Head of caudate nucleus (tissue), 42 donors: Measurements from ENCODE around the gene CRAT.
A peak's percentile ranks its signal among the peaks of the same experiment; 100 is the strongest.

ENCODE experiments used
- DNase-seq, 42 donors: peaks; one replicate each; pipeline versions ENCODE4 v3.0.0 to v3.0.0-alpha.2; 2020 to 2021; ENCODE audit warnings: mixed read lengths in 7 of 42
- intact Hi-C: fragments of 100-400 bp; cut with DNase I; formaldehyde crosslinking; loops from one replicate; pipeline ENCODE4 v1.15.0; 2022

CRAT gene

DNA sequence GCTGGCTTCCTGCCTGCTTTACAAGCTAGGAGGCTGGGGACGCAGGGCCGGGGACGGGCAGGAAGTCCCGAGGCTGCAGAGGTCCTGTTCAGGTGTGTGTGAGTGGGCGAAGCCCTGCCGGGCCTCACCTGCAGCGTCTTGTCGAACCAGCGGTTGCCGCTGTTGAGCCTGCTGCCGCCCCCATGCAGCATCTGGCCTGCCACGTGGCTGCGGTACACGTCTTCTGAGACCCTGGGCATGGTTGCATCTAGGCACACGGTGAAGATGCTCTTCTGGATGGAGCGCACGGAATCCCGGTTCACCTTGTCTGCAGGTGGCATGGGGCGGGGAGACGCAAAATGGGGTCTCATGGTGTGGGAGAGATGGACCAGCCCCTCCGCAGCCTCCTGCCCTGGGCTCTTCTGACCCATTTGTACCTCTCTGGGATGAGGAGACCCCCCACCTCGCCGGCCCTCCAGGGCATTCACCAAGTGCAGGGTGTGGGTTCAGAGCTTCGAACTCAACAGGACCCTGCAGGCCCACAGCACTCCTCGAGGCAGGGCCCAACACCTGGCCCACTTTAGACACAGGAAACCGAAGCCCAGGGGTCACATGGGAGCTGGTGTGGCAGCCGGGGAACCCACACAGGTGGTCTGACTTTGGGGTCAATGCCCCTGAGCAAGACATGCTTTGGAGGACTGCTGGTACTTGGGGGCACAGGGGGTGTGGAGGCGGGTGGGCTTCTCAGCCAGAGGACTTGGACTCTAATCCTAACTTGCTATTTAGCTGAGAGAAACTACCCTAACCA lies 10.0 kb downstream of the CRAT start:
- intact Hi-C loops = no loop called here
- no peak for DNase-seq

DNA sequence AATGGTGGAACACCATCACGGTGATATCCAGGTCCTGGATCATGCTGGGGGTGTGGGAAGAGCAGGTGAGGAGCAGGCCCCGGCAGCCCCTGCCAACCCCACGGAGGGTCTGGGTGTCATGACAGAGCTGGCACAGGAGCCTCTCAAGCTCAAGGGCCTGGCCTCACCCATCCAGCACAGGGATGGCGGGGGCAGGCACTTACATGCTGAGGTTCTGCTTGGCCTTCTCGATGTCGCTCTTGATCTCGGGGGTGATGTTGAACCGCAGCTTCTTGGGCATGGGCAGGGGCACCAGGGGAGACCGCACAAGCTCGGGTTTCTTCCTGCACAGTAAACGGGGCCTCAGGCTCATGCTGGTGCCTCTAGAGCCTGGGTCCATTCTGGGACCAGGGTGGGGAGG lies 12.3 kb downstream of the CRAT start:
- DNase-seq = no peak
- intact Hi-C loops = no loop called here

DNA sequence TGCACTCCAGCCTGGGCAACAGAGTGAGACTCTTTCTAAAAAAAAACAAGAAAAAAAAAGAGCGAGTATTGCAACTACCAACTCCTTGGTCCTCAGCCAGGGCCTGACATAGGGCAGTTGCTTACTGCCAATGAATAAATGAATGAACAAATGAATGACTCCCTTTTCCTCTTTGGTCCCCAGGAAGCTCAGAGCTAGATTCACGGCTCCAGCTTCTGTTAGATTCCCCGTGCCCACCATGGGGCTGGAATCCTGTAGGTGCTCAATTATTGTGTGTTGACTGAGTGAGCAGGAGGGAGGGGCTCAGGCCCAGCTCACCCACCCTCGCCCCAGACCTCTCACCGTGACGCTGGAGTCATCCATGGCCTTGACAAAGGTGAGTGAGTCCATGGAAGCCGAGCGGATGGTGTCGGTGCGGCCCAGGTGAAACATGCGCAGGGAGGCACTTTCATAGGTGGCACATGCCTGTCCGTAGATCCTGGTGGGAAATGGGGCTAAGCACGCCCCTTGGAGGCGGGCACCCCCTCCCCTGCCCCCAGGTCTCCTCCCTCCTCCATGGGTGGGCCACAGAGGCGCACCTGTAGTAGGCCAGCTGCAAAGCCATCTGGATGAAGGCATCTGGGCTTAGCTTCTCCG lies 12.8 kb downstream of the CRAT start:
- intact Hi-C loops = no loop called here
- no peak for DNase-seq

GRCh38 chr9:129095908-129096307 lies 14.7 kb downstream of the CRAT start:
- no peak for DNase-seq
- intact Hi-C loops = no loop called here

- intact Hi-C loops = no loop called here
- DNase-seq = no peak
These were observed 15.4 kb downstream of the CRAT start for GRCh38 chr9:129095170-129095667.

- intact Hi-C loops = no loop called here
- DNase-seq = no peak
These were observed 16.0 kb downstream of the CRAT start for GRCh38 chr9:129094387-129095169.

DNA sequence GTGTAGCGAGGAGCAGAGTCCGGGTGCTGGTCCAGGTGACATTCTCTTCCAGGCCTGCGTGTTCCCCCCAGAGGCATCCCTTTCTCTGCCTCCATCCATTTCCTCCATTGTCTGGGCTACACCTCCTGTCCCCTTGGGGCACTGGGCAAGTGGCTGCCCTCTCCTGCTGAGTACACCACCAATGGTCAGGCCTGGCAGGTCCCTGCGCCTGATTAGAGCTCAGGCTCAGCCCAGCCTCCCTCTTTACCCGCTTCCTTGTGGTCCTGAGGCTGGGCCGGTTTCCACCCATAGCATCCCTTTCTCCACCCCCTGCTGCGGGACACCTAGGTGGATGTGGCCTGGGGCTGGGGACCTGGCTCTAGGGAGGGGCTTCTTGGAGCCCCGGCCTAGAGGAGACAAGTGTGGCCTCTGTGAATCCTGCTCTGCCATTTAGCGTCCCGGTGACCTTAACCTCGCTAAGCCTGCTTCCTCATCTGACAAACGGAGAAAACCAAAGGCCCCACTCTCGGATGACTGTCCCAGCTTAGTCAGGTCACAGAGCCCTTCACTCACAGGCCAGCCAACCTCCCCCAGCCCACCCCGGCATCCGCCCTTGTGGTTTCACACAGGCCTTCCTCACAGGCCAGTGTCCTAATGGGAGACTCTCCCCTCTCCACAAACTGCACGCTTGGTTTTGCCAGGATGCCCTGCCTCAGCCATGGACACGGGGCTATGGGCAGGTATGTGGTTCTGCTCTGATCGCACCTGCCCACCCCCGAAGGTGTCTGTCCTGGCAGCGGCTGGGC lies 16.8 kb downstream of the CRAT start:
- intact Hi-C loops = no loop called here
- DNase-seq = no peak

- intact Hi-C loops = no loop called here
- no peak for DNase-seq
These were observed 21.3 kb downstream of the CRAT start for GRCh38 chr9:129089246-129089645.

GRCh38 chr9:129084087-129084486 lies 26.5 kb downstream of the CRAT start:
- DNase-seq = no peak
- intact Hi-C loops = no loop called here

DNA sequence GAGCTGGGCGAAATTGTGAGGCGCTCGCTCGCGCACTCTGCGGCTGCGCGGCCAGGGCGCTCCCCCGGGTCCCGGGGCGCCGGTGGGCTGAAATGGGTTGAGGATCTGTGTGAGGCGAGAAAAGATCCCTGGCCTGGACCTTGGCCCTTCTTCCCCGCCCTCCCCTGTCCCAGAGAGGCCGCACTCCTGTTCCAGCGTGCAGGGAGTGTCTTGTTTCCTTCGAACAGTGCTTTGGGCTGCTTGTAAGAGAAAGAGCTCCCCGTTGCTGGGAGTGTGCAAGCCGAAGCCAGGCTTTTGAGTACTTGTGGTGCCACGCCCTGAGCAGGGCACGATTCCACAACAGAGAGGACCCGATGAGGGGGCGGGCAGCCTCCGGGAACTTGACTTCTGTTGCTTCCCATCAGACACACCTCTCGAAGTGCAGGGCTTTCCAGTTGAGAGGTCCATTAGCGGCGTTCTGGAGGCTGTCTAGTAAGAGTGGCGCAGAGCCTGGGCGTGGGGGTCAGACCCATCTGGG lies 29.1 kb downstream of the CRAT start:
- DNase-seq = peak in 15 of 42 donors; percentile 15 to 59 (median 28)
- intact Hi-C loops = no loop called here

- intact Hi-C loops = no loop called here
- DNase-seq = peak; percentile 96 to 99 (median 98)
These were observed 29.8 kb downstream of the CRAT start, which contains the start of gene DOLPP1 for GRCh38 chr9:129080601-129081387. DOLPP1 (plus strand) TSS chr9:129081111; CDS start chr9:129081132, 21 bp downstream.

DNA sequence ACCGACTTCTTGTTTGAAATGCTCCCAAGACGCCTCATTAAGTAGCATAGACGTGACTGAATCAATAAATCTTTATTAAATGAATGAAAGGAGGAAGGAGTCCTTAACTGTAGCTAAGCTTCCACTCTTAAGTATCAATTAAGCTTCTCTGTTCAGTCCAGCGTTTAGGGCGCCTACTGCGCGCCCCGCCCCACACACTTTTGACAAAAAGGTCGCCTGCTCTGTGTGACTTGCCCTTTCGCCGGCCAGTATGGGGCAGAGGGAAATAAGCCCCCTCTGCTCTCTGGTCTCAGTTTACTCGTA lies 30.3 kb downstream of the CRAT start:
- no peak for DNase-seq
- intact Hi-C loops = no loop called here

GRCh38 chr9:129079829-129080228 lies 30.8 kb downstream of the CRAT start:
- no peak for DNase-seq
- intact Hi-C loops = no loop called here

GRCh38 chr9:129078691-129079503 lies 31.7 kb downstream of the CRAT start:
- no peak for DNase-seq
- intact Hi-C loops = no loop called here

GRCh38 chr9:129077236-129077635 lies 33.4 kb downstream of the CRAT start:
- intact Hi-C loops = no loop called here
- DNase-seq = no peak

DNA sequence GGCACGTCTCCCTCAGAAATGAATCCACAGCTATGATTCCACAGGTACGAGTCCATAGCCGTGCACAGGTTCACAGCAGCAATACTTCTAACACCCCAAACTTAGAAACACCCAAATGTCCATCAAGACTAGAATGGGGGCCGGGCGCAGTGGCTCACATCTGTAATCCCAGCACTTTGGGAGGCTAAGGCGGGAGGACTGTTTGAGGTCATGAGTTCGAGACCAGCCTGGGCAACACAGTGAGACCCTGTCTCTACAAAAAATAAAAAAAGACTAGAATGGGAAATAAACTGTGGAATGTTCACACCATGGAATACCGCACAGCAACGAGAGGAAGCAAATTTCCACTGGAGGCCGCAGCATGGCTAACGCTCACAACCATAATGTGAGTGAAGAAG lies 34.0 kb downstream of the CRAT start:
- intact Hi-C loops = no loop called here

GRCh38 chr9:129075996-129076639 lies 34.5 kb downstream of the CRAT start:
- intact Hi-C loops = no loop called here
- no peak for DNase-seq

More for the DNA sequence above, 34.0 kb downstream of the CRAT start:
- DNase-seq = no peak
